Measurements from ENCODE around the gene GLCCI1.

DNA sequence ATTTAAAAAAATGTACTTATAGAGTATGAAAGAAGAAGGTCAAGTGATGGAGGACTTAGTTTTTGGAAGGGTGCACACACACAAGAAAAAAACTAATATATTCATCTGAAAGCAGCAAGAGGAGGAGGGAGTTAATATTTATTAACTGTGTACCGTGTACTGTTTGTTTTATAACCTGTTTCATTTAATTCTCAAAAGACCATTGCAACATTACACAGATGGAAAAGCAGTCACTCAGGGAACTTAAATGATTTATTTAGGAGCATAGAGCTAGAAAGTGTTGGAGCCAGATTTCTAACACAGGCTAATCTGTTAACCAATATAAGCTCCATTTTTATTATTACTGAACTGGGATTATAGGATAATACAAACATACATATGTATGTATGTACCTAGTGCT lies 36.7 kb downstream of the GLCCI1 start:
- TF ChIP-seq GABPA (IDR thresholded peaks at IDR 0.05; ENCODE audit: low read depth, low read length): no peak
- TF ChIP-seq GABPA (CRISPR knock-in tag; IDR thresholded peaks at IDR 0.05; ENCODE audit: low read depth): no peak
- TF ChIP-seq, protein P1, sequence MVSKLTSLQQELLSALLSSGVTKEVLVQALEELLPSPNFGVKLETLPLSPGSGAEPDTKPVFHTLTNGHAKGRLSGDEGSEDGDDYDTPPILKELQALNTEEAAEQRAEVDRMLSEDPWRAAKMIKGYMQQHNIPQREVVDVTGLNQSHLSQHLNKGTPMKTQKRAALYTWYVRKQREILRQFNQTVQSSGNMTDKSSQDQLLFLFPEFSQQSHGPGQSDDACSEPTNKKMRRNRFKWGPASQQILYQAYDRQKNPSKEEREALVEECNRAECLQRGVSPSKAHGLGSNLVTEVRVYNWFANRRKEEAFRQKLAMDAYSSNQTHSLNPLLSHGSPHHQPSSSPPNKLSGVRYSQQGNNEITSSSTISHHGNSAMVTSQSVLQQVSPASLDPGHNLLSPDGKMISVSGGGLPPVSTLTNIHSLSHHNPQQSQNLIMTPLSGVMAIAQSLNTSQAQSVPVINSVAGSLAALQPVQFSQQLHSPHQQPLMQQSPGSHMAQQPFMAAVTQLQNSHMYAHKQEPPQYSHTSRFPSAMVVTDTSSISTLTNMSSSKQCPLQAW (CRISPR knock-in tag; IDR thresholded peaks at IDR 0.05): no peak
- TF ChIP-seq REL (CRISPR knock-in tag; conservative IDR thresholded peaks at IDR 0.05): no peak
- TF ChIP-seq, protein P2, sequence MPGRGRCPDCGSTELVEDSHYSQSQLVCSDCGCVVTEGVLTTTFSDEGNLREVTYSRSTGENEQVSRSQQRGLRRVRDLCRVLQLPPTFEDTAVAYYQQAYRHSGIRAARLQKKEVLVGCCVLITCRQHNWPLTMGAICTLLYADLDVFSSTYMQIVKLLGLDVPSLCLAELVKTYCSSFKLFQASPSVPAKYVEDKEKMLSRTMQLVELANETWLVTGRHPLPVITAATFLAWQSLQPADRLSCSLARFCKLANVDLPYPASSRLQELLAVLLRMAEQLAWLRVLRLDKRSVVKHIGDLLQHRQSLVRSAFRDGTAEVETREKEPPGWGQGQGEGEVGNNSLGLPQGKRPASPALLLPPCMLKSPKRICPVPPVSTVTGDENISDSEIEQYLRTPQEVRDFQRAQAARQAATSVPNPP (CRISPR knock-in tag; IDR thresholded peaks at IDR 0.05): no peak
- TF ChIP-seq, protein P3, sequence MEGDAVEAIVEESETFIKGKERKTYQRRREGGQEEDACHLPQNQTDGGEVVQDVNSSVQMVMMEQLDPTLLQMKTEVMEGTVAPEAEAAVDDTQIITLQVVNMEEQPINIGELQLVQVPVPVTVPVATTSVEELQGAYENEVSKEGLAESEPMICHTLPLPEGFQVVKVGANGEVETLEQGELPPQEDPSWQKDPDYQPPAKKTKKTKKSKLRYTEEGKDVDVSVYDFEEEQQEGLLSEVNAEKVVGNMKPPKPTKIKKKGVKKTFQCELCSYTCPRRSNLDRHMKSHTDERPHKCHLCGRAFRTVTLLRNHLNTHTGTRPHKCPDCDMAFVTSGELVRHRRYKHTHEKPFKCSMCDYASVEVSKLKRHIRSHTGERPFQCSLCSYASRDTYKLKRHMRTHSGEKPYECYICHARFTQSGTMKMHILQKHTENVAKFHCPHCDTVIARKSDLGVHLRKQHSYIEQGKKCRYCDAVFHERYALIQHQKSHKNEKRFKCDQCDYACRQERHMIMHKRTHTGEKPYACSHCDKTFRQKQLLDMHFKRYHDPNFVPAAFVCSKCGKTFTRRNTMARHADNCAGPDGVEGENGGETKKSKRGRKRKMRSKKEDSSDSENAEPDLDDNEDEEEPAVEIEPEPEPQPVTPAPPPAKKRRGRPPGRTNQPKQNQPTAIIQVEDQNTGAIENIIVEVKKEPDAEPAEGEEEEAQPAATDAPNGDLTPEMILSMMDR (CRISPR knock-in tag; IDR thresholded peaks at IDR 0.05): no peak
- TF ChIP-seq POLR2A (IDR thresholded peaks at IDR 0.05; ENCODE audit: insufficient read depth in 1 of 2, low read depth in 2 of 2, low read length in 2 of 2): no peak
- TF ChIP-seq, protein P4, sequence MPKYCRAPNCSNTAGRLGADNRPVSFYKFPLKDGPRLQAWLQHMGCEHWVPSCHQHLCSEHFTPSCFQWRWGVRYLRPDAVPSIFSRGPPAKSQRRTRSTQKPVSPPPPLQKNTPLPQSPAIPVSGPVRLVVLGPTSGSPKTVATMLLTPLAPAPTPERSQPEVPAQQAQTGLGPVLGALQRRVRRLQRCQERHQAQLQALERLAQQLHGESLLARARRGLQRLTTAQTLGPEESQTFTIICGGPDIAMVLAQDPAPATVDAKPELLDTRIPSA (CRISPR knock-in tag; IDR thresholded peaks at IDR 0.05; ENCODE audit: borderline replicate concordance): no peak
- no peak for TF ChIP-seq ZSCAN29 (CRISPR knock-in tag; conservative IDR thresholded peaks at IDR 0.05)
- no peak for TF ChIP-seq ZNF660 (CRISPR knock-in tag; IDR thresholded peaks at IDR 0.05; ENCODE audit: borderline replicate concordance, low read depth)
- no peak for TF ChIP-seq ZNF24 (IDR thresholded peaks at IDR 0.05)
- no peak for TF ChIP-seq ZNF878 (CRISPR knock-in tag; IDR thresholded peaks at IDR 0.05)
- TF ChIP-seq SMC3 (IDR thresholded peaks at IDR 0.05; ENCODE audit: low read length): no peak
- no peak for TF ChIP-seq RFX3 (CRISPR knock-in tag; IDR thresholded peaks at IDR 0.05)
- TF ChIP-seq, protein P5, sequence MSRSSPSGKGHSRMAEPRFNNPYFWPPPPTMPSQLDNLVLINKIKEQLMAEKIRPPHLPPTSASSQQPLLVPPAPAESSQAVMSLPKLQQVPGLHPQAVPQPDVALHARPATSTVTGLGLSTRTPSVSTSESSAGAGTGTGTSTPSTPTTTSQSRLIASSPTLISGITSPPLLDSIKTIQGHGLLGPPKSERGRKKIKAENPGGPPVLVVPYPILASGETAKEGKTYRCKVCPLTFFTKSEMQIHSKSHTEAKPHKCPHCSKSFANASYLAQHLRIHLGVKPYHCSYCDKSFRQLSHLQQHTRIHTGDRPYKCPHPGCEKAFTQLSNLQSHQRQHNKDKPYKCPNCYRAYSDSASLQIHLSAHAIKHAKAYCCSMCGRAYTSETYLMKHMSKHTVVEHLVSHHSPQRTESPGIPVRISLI (CRISPR knock-in tag; IDR thresholded peaks at IDR 0.05; ENCODE audit: borderline replicate concordance): no peak
